SK-N-SH (cell line): ENCODE measurements around the gene GALNT16.

ENCODE experiments used
- CTCF ChIP-seq: fragments of 200-600 bp; sonication (generic); IDR thresholded peaks from 2 replicates; pipeline ENCODE4 v1.6.1; 2017; ENCODE audit warnings: antibody characterized with exemption, mild to moderate bottlenecking, moderate library complexity
- MEF2A ChIP-seq: IDR thresholded peaks from 2 replicates; pipeline ENCODE4 v1.4.0; 2012; ENCODE audit warnings: low read depth, borderline replicate concordance
- POLR2AphosphoS5 ChIP-seq: IDR thresholded peaks from 2 replicates; pipeline ENCODE4 v1.6.1; 2012; ENCODE audit warnings: low read depth, low read length
- RFX5 ChIP-seq: IDR thresholded peaks from 2 replicates; pipeline ENCODE4 v1.6.1; 2012; ENCODE audit warnings: mild to moderate bottlenecking, improper control_type of control experiment, low read length
- USF2 ChIP-seq: fragments of 150-350 bp; IDR thresholded peaks from 2 replicates; pipeline ENCODE4 v1.6.1; 2017; ENCODE audit warnings: antibody characterized with exemption, low read length, low read depth, borderline replicate concordance

- TF ChIP-seq MEF2A, result no peak
- no peak for TF ChIP-seq CTCF
- no peak for TF ChIP-seq POLR2AphosphoS5
- TF ChIP-seq RFX5, result no peak
- TF ChIP-seq USF2, result no peak
Measured at GRCh38 chr14:69366761-69367160, 106.8 kb downstream of the GALNT16 start.
